HuH-7 (cell line): Measurements from ENCODE around the gene PLVAP.

ENCODE experiments used
- DNase-seq: peaks from one replicate; pipeline ENCODE4 v3.0.0; 2011; ENCODE audit warnings: low spot score

The PLVAP gene

DNA sequence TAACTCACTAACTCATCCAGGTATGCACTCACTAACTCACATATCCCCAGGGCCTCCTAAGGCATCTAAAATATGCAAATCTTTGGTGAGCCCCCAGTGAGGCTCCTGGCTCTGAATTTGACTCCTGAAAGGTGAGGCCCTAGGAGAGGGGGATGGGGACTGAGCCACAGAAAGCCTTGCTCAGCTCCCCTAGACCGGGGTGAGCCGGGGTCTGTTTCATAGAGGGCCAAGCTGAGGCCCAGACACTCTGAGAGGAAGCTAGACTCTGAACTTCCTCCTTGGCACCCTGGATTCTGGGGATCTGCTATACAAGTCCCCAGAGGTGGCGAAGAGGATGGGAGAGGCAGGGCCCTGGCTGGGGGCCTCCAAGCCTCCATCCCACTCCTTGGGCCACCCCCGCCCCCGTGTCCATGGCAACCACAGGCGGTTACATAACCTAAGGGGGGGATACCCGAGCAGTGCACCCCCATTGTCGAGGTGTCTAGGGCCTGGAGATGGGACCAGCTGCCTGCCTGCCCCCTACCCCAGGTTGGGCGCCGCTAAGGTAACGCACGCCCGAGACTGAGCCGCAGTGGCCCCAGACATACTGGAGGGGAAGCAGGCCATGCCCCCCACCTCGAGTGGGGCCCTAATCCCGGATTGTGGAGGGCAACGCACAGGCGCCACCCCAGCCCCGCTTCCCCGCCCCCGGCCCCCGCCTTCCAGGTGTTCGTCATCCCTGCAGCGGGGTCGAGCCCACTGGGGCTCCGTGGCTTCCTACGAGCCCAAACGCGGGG is 74.6 kb downstream of the PLVAP start:
- no peak for DNase-seq
